ENCODE data around the gene DNAH11. TPM values are rescaled to one million over a fixed set of nuclear protein-coding genes. Genes with fewer than 3 reads are reported as not detected.
"Not testable (repeated sequence)": the region's sequence is repeated elsewhere in the genome, so short reads cannot be mapped to it uniquely, and the experiment has no call there.

DNAH11 gene
- total RNA-seq, 1 experiment from 2014 or later = 0.22 TPM

DNA sequence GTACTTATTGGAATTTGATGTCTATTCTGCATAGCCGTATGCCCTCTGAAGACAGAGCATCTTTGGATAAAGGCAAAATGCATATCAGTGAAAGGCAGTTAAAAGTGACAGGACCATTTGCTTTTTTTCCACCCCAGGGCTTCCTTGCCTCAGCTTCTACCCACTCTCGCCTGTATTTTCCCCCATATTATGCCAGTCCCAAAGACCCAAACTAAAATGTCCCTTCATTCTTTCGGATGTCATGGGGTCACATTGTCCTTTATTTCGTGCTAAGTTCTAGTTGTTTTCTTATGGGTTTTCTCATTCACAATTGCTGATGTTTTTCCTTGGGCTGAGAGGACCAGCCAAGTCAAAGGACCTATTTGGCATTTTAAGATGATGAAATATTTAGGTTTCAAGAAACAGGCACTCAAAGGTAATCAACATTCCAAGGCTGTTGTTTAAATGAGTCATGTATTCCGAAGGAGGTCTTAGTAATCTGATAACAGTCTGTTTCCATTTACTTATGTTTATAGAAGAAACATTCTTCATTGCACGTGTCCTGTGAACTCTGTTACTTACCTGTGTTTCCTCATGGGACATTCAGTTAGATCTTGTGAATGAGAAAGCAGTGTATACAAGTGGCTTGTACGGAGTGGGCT lies 74.1 kb downstream of the DNAH11 start:
- peak; percentile 24 for DNase-seq (ENCODE audit: extremely low read depth, low read depth)

DNA sequence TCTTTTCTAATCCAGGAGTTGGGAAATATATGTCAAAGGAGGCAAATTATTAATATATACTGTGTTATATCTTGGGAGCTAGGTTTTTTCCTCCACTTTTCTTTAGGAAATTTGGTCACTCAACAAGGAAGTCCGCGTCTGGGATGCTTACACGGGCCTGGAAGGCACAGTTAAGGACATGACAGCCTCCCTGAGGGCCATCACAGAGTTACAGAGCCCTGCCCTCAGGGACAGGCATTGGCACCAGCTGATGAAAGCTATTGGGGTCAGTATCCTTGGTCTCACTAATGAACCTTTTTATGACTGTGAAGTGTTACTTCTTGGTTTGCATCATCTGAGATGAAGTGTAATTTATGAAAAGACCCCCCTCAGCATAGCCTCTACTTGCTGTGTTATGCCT lies 74.7 kb downstream of the DNAH11 start:
- no peak for DNase-seq (ENCODE audit: extremely low read depth, low read depth)

DNA sequence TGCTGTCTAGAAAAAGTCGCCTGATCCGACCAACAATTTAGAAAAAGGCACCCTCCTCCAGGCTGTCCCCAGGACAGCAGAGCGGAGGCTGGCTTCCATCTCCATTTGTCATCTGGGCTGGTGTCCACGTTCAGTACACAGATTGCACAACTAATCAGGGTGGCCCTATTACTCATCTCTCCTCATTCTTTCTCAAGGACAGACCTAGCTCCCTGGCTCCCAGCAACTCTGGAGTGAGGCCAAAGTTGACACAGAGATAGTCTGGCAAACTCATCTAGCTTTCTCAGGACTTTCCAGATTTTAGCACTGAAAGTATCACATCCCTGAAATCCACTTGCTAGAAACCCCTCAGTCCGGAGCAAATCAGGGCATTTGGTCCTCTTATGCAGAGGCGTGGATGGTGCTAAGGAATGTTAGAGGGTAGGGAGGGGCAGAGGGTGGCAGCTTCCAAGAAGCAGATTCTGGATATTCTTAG lies 75.1 kb downstream of the DNAH11 start:
- DNase-seq (ENCODE audit: extremely low read depth, low read depth) = peak; percentile 69

DNA sequence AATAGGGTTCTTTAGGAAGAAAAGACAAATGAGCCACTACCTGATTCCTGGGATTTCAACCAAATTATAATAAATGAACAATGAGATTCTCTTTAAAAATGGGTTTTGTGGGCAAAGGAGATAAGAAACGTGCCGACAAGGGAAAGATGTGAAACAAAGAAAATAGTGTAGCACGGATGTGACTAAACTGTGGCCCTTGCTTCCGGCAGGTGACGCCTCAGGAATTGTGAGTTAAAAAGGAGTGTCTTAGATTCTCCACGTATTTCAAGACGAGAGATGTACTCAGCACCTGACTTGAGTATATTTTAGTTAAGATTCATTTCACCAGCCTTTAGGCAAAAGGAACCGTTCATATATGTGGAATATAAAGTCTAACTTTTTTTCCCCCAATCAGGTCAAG lies 75.9 kb downstream of the DNAH11 start:
- no peak for DNase-seq (ENCODE audit: extremely low read depth, low read depth)

DNA sequence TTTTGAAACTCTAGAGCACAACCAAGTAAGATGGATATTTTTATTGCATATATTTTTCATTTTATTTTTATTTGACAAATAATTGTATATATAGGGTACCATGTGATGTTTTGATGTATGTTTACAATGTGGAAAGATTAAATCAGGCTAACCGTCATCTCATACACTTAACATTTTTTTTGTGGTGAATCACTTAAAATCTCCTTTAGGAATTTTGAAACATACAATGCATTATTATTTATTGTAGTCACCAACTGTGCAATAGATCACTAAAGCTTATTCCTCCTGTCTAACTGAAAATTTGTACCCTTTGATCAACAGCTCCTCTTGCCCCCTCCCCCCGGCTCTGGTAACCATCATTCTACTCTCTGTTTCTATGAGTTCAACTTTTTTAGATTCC lies 77.2 kb downstream of the DNAH11 start:
- DNase-seq (ENCODE audit: extremely low read depth, low read depth) = no peak

DNA sequence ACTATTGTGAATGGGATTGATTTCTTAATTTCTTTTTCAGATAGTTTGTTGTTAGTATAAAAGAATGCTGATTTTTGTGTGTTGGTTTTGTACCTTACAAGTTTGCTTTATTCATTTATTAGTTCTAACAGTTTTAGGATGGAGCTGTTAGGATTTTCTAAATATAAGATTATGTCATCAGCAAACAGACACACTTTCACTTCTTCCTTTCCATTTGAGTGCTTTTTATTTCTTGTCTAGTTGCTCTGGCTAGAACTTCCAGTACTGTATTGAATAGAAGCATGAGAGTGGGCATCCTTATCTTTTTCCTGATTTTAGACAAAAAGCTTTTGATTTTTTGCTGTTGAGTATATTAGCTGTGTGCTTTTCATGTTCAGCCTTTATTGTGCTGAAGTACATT lies 81.5 kb downstream of the DNAH11 start:
- DNase-seq (ENCODE audit: extremely low read depth, low read depth) = no peak

DNA sequence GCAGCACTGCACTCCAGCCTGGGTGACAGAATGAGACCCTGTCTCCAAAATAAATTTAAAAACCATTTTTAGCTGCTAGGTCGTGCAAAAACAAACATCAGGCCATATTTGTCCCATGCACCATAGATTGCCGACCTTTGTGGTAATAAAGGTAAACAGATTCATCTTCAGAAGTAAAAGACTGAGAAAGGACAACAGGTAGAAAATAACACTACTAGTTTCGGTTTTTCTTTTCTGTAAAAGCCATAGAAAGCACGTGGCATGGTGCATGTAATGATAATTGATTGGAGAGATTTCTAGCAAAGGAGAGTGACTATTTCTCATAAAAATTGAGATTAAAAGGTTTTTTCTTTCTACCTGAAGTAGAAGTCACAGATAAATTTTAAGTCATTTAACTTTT lies 93.9 kb downstream of the DNAH11 start:
- no peak for DNase-seq (ENCODE audit: extremely low read depth, low read depth)

DNA sequence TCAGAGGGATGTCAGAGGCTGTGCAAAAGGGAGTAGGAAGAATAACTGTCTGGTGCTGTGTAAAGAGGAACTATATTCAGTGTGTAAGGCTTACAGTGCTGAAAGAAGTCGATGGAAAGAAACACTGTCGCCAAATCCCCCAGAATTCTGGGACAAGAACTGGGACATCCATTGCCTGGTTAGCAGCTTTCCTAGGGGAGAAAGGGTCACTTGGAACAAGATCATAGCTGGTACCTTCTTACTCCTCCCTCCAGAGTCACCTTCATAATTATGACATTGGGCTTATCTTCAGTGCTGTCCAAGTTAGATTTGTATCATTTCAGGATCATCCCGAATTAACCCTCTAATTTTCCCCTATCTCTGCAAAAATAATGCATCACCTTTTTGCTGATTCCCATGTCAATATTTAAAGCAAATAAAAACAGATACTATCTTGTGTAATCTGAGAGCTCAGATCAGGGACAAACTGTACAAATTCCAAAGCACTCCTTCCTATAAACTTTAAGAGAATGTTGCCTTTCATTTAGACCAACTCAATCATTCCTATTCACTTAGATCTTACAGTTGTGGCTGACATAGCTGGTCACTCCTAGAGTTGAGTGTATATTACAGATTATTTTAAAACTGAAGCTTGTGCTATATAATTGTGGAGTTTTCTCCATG lies 96.5 kb downstream of the DNAH11 start:
- no peak for DNase-seq (ENCODE audit: extremely low read depth, low read depth)

DNA sequence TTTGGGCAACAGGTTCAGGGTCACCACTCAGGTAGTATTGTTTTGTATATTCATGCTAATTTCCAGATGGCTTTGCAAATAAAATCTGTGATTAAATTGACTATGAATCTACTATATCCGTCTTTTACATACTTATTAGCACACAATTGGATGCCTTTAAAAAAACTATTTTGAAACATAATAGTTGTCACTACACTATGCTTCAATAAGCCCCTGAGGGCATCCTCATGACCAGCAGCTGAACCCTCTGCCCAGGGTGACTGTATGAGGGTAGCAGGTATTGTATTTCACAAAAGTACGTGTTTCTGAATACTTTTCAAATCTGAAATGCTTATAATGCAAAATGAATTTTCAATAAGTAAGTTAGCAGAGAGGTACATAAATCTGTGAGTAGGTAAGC lies 97.3 kb downstream of the DNAH11 start:
- DNase-seq (ENCODE audit: extremely low read depth, low read depth) = no peak

DNA sequence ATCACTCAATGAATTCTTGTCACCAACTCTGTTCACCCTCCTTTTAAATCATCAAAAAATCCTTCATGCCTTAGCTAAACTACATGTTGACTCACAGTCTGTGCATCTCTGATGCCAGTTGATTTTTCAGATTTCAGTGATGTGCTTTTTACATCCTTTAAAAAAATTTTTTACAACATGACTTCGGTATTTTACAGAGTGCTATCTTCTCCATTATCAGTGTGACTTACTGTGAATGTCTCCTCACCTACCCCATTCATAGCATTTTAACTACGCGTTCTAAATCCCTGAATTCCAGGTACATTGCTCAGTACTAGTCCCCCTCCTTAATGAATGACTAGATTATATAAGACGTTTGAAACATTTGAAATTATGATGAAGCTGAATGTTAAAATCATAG lies 98.7 kb downstream of the DNAH11 start:
- DNase-seq (ENCODE audit: extremely low read depth, low read depth) = no peak

DNA sequence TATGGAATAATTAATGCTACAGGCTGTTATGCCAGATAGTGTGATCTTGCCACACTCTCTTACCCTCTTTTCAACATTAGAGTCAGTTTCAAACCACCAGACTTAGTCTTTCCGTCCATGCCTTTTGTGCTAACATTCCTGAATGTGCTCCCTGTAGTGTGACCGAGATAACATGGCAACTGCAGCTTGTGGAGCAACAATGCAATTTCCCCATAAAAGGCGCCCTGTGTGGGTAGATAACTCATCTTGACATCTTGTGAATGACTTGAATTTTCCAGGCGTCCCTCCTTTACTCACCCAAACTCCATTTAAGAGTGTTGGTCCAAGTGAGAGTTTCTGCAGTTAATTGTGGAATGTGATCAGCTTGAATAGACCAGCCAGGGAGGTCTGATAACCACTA lies 99.6 kb downstream of the DNAH11 start:
- DNase-seq (ENCODE audit: extremely low read depth, low read depth) = no peak

DNA sequence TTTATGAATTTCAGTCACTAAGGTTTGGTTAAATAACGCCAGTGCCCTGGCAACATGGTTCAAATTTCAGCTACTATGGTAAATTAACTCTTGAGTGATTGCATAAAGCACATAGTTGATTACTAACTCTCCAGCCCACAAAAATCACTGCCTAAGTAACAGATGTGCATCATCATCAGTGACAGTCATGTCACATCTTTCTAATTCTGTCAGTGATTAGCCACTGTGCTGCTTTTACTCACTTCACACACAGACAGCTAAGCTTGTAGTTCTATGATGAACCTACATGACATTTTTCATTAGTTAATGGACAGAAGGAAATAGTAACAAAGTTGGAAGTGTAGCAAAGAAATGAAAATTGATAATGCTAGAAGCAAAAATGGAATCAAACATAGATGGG lies 108.9 kb downstream of the DNAH11 start:
- no peak for DNase-seq (ENCODE audit: extremely low read depth, low read depth)

DNA sequence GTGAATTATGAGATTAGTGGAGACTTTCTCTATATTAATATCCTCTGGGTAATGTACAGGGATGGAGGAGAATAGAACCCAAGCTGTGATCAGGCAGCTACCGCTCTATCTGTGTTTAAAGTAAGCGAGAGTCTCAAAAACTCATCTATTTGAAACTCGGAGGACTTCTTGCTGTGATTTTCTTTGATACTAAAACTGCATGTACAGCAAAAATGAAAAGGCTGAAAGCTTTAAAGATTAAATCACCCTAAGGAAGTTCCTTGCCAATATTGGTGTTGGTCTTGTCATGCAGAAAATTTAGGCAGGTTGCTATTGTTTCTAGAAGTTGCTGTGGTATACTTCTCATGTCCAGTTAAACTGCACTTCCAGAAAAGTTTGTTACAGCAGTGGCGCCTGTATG lies 110.8 kb downstream of the DNAH11 start:
- DNase-seq (ENCODE audit: extremely low read depth, low read depth) = no peak

DNA sequence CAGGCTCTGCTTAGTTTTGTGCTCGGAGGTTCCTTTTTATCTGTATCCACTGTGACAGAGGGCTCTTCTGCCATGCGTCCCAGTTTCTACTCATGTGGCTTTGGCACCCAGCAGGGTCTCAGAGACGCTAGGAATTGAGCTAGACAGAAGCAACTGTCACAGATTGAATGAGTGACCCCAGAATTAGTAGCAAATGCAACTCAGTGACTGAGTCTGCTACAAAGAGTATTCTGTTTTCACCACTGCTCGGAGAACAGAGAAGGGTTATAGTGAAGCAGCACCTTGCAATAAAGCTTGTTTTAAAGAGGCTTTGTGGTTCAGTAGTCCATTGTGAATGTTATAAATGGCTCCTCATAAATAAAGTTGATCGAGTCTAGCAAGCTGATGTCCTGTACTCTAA lies 113.2 kb downstream of the DNAH11 start:
- no peak for DNase-seq (ENCODE audit: extremely low read depth, low read depth)

DNA sequence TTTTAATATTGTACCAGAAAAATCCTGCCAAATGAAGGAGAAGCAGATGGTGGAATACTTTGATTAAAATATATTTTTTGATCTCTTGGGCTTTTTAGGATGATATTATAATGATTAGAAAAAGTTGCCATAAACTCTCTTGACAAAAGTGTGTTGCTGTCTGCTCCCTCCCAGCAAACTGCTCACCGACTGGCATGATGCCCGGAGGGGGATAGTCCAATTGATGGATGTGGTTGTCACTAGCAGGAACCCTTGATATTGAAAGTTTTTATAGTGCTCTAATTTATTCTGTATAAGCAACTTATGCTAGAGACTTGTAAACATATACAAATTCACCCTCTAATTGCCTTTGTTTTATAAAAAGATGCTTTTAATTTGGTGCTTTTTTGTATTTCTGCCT lies 114.0 kb downstream of the DNAH11 start:
- DNase-seq (ENCODE audit: extremely low read depth, low read depth) = no peak

DNA sequence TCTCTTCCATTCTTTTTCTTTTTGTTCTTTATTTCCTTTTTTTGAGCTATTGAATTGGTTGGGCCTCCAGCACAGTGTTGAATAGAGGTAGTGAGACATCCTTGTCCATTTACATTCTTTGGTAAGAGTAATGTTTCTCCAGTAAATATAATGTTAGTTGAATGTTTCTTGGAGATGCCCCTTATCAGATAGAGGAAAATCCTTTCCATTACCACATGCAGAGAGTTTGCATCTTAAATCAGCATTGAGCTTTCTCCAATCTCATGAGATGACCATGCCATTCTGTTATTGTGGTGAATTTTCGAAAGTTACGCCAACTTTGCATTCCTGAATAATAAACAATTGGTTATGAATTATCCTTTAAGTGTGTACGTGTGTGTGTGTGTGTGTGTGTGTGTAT lies 127.7 kb downstream of the DNAH11 start:
- no peak for DNase-seq (ENCODE audit: extremely low read depth, low read depth)

DNA sequence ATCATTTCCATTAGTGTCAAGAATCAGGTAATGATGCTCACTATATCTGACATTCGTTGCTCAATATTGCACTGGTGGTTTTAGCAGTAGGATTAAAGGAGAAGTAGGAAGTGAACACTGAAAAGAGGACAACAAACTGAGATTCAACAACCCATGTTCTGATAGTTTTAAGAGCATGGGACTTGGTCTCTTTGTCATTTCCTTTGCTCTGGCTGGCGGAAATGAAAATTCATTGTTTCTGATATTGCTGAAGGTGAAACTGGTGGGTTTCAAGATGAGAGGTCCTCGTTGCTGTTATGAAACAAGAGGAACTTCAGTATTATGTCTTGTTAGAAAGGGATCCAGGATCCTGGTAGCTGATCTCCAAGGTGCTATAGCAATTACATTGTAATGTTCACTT lies 129.0 kb downstream of the DNAH11 start:
- DNase-seq (ENCODE audit: extremely low read depth, low read depth) = no peak

DNA sequence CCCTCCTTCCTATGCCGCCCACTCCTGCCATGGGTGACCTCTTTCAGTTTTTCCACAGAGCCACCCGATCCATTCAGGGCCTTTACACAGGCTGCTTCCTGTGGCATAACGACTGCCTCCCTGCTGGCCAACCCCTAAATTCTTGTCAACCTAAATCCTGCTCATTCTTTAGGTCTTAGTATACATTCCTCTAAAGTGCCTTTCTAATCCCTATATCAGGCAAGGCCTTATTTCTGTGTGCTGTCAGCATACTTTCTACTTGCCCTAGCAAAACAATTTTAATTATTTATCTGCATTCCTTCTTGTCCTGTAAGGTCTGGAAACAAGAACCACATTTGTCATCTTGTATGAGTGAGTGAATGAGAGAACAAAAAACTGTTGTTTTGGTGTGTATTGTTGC lies 132.4 kb downstream of the DNAH11 start:
- DNase-seq (ENCODE audit: extremely low read depth, low read depth) = no peak

DNA sequence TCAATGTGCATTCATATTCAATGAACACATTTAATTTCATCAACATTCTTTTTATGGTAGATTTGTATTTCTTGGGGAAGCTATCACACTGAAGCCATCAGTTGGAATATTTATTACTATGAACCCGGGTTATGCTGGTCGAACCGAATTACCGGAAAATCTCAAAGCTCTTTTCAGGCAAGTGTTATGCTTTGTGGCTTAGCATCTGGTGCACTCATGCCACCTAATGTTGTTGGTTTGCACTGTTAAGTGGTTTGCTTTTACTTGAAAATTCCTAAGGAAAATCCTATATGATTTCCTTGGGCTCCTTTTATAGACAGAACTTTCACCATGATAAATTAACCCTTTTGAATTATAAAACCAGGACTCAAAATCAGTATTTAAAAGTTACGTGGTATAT lies 147.9 kb downstream of the DNAH11 start:
- no peak for DNase-seq (ENCODE audit: extremely low read depth, low read depth)

DNA sequence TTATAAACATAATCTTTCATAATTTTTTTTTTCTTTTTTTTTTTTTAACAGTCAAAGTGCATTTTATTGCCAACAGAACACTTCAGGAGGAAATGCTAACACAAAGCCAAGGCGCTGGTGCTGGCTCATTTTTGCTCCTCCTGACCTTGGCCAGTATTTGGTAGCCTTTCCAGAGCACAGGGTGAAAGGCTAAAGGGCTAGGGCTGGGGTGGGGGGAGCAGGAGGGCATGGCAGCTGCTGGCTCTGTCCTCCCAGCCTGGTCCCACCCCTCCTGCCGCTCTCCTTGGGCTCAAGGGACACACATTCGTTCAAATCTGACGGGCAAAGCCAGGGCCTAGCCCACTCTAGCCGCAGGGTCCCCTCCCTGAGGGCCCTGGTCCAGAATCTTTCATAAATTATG lies 148.3 kb downstream of the DNAH11 start:
- not testable (repeated sequence) for DNase-seq (ENCODE audit: extremely low read depth, low read depth)

DNA sequence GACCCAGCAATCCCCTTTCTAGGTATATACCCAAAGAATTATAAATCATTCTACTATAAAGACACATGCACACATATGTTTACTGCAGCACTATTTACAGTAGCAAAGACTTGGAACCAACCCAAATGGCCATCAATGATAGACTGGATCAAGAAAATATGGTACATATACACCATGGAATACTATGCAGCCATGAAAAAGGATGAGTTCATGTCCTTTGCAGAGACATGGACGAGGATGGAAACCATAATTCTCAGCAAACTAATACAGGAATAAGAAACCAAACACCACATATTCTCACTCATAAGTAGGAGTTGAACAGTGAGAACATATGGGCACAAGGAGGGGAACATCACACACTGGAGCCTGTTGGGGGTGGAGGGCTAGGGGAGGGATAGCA lies 157.7 kb downstream of the DNAH11 start:
- not testable (repeated sequence) for DNase-seq (ENCODE audit: extremely low read depth, low read depth)

DNA sequence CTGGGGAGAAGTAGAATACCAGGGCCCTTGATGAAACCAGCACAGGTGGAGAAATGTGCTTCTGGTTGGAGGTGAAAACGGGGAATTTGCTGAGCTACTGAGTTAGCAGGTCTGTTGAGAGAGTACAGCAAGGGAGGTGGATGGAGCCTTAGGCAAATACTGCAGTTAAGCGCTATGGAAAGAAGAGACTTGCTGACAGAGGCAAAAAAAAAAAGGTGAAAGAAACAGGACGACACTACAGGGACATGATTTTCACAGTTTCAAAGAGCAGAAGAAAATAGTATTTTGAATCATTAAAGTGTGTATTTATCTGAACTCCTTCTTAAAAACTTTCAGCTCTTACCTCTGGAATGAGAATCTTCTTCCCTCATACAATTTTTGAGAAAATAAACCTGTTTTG lies 159.5 kb downstream of the DNAH11 start:
- DNase-seq (ENCODE audit: extremely low read depth, low read depth) = no peak

DNA sequence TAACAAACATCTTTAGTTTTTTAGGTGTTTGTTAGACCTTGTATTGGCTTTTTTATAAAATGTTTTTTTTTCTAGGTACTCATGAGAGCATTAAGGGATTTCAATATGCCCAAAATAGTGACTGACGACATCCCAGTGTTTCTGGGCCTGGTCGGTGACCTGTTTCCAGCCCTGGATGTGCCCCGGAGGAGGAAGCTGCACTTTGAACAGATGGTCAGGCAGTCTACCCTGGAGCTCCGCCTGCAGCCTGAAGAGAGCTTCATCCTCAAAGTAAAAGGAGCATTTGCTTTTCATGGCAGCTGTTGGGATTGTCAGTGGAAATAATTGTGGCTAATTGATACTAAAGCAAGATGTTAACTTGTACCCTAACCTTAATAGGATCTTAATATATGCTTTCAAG lies 161.5 kb downstream of the DNAH11 start:
- DNase-seq (ENCODE audit: extremely low read depth, low read depth) = no peak

Data from NCI-H460 (cell line).